Activated T-helper 9 cell treated with anti-CD3 and anti-CD28 coated beads, Interleukin-2, amount 50 U/mL, for 16 hours (primary cell): ENCODE results near the gene BRSK1.
"Not testable (repeated sequence)": the region's sequence is repeated elsewhere in the genome, so short reads cannot be mapped to it uniquely, and the experiment has no call there.

ENCODE experiments used
- DNase-seq: peaks from one replicate; pipeline ENCODE4 v3.0.0-alpha.2; 2020; ENCODE audit warnings: low read depth

BRSK1 gene

DNA sequence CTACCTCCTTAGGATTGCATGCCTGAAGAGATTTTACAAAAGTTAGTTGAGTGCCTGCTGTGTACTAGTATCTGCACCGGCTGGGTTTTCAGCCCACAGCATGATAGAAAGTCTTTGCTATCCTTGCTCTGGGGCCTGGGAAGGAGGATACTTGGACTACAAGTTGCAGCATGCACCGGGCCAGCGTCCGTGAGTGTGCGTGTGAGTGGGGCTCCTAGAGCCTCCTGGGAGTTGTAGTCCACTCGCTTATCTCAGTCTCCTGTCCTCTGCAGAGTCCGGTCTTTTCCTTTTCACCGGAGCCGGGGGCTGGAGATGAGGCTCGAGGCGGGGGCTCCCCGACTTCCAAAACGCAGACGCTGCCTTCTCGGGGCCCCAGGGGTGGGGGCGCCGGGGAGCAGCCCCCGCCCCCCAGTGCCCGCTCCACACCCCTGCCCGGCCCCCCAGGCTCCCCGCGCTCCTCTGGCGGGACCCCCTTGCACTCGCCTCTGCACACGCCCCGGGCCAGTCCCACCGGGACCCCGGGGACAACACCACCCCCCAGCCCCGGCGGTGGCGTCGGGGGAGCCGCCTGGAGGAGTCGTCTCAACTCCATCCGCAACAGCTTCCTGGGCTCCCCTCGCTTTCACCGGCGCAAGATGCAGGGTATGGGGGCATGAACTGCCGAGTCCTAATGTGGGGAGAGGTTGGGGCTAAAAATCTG, 20.6 kb downstream of the BRSK1 start:
- no peak for DNase-seq

DNA sequence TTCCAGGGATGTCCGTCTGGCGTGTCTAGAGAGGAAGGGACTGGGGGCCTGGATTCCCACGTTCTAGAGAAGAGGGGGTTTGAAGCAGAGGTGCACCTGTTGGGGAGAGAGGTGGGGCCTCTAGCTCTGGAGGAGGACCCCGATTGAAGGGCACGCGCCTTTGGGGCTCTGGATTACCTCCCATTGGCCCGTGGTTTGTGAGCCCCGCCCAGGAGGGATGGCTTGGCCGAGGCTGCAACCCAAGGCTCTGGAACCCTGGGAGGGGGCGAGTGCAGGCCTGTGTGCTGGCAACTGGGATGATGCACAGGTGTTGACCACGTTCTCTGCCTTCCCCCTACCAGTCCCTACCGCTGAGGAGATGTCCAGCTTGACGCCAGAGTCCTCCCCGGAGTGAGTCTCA, 21.2 kb downstream of the BRSK1 start:
- no peak for DNase-seq

- DNase-seq = peak; percentile 24
These were observed 21.7 kb downstream of the BRSK1 start for GRCh38 chr19:55305491-55305890.

- DNase-seq = no peak
These were observed 22.3 kb downstream of the BRSK1 start for GRCh38 chr19:55305983-55306562.

- DNase-seq = no peak
These were observed 22.9 kb downstream of the BRSK1 start for GRCh38 chr19:55306712-55307111.

DNA sequence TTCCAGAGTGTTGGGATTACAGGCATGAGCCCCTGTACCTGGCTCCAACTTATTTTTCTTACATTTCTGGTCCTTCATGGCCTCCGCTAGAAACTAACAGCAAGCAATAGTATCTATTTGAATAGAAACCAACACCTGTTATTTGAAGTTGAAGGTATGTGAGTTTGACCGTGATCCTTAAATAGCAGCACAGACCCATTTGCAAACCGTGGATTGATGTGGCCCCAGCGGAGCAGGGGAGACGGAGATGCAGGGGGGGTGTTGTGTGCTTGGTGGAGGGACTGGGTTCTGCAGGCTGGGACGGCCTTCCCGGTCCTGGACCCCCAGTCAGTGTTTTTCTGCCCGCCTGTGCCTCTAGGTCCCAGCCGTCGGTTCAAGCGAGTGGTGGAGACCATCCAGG, 24.5 kb downstream of the BRSK1 start:
- DNase-seq = no peak

DNA sequence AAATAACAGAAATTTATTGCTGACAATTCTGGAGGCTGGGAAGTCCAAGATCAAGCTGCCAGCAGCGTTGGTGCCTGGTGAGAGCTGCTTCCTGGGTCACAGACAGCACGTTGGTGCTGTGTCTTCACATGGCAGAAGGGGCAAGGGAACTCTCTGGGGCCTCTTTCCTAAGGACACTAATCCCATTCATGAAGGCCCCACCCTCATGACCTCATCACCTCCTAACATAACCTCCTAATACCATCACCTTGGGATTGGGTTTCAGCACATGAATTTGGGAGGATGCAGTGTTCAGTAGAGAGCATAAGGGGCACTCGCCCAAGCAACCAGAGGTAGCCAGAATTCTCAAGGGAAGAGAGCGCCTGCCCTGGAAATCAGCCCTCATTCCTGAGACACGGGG, 25.7 kb downstream of the BRSK1 start:
- DNase-seq = no peak

DNA sequence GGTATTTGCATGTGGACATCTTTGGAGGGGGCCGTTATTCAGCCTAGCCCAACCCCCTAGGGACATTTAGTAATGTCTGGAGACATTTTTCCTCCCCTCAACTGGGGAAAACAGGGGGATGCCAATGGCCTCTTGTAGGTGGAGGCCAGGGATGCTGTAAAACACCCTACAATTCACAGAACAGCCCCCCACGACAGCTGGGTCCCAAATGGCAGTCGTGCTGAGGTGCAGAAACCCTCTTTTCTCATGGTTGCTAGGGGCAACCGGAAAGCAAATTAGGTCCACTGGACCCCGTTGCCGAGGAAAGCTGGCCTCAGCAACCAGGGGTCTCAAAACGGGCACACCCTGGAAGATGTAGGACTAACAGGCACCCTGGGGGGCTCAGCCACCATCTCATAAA, 26.7 kb downstream of the BRSK1 start:
- no peak for DNase-seq

DNA sequence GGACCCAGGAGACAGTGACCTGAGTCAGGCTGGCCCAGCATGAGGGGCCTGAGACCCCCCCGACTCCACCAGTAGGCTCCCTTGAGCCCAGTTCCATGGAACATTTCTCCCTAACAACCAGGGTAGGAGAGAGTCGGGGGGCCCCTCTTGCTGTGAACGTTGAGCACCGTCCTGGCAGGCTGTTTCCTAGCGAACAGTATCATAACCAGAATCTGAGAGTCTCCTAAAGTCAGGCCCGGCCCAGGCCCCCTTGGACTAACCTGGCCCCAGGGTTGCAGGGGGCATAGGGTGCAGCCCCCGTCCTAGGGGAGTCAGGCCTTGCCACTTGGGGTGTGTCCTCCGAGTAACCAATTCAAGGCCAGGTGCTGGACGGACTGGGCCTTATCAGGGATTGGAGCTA, 27.6 kb downstream of the BRSK1 start:
- no peak for DNase-seq

GRCh38 chr19:55311797-55312196, 28.0 kb downstream of the BRSK1 start:
- no peak for DNase-seq

GRCh38 chr19:55312621-55313512, 29.1 kb downstream of the BRSK1 start:
- no peak for DNase-seq

GRCh38 chr19:55314396-55314795, 30.6 kb downstream of the BRSK1 start:
- DNase-seq = no peak

DNA sequence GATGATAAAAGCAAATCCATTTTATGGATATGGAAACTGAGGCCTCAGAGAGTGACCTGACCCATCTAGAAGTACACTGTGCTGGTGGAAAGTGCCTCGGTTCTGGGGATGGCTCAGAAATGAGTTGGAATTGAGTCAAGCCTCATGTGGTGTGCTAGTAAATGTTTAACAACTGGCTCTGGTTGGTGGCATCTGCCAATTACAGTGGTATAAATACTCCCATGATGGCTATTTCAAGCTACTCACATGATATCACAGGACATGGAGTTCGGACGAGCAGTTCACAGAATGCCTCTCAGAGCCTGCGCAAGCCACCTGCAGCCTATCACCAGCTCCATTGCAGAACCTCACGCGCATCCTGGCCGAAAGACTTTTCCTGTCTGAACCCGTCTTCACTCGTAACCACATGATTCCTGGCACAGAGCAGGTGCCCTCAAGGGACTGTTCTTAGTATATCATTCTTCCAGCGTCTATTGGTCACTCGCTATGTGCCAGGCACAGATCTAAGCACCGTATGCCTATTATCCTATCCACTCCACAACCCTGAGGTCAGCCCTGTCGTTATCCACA, 32.2 kb downstream of the BRSK1 start:
- DNase-seq = no peak

- no peak for DNase-seq
These were observed 32.8 kb downstream of the BRSK1 start for GRCh38 chr19:55316646-55317045.

DNA sequence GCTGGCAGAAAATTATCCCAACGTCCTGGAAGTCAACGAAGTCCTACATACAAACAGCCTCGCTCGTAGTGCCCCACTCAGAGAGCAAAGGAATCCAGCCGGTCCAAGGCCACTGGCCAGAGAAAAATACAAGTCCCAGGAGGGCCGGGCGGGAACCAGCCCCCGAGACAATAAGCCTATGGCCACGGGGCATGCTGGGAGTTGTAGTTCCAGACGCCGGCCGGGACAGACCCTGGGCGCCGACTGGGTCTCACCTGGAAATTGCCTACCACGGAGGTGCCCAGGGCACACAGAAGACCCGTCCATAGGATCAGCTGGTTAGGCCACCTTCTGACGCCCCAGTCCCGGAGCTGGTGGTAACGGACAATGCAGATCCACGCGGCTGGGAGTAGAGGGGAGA, 36.0 kb downstream of the BRSK1 start:
- no peak for DNase-seq

DNA sequence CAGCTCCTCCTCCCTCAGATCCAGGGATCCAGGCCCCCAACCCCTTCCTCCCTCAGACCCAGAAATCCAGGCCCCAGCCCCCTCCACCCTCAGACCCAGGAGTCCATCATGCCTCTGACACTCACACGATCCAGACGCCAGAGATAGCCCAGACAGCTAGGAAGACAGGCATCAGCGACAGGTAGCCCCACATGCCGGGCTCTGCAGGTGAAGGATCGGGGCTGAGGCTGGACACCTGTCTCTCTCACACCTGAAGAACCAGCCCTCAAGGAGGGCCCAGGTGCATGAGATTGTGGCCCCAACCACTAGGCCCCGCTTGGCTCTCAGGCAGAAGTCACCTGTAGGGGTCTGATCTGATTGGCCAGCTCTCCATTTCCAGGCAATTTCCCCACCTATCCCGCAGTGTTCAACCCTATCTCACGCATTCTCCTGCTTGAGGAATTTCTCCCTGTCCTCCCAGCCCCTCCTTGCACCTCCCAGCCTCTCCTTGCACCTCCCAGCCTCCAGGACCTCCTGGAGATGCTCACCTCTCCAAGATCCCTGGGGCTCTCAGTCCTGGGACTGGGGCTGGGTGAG, 37.1 kb downstream of the BRSK1 start:
- DNase-seq = no peak

- no peak for DNase-seq
These were observed 37.8 kb downstream of the BRSK1 start for GRCh38 chr19:55321466-55322137.

DNA sequence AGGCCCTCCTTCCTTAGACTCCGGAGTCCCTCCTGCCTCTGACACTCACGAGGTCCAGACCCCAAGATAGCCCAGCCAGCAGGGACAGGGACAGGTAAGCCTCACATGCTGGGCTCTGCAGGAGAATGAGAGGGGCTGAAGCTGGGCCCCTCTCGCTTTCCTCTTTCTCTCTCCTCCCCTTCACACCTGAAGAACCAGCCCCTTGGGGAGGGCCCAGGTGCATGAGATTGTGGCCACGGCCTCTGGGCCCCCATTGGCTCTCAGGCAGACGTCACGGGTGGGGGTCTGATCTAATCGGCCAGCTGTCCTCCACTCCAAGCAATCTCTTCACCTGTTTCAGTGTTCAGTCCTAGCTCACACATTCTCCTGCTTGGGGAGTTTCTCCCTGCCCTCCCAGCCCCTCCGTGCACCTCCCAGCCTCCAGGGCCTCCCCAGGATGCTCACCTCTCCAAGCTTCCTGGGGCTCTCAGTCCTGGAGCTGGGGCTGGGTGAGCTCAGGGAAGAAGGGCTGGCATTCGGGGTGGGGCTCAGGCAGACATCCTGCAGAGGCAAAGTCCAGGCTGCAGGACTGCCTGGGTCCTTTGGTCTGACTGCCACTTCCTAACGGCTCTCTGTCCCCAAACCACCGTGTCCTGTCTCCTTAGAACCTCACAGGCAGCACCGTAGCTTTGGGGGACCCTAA, 38.5 kb downstream of the BRSK1 start:
- DNase-seq = no peak

GRCh38 chr19:55324662-55325061, 40.9 kb downstream of the BRSK1 start:
- DNase-seq = no peak

GRCh38 chr19:55325172-55325571, 41.4 kb downstream of the BRSK1 start, which contains the start of gene TMEM150B:
Gene TMEM150B (minus strand): TSS chr19:55325341. CDS start chr19:55321036, 4,305 bp downstream.
- DNase-seq = no peak

DNA sequence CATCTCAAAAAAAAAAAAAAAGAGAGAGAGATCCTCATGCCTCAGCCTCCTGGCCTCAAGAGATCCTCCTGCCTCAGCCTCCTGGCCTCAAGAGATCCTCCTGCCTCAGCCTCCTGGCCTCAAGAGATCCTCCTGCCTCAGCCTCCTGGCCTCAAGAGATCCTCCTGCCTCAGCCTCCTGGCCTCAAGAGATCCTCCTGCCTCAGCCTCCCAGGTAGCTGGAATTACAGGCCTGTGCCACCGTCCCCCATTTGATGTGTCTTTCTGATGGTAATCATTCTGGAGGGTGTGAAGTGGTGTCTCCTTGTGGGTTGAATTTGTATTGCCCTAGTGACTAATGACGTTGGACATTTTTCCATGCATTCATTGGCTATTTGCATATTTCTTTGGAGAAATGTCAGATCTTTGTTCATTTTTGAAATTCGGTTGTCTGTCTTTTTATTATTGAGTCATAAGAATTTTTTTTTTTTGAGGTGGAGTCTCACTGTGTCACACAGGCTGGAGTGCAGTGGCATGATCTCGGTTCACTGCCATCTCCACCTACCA, 45.0 kb downstream of the BRSK1 start:
- DNase-seq = not testable (repeated sequence)
